Right lobe of liver (tissue), 4 donors: ENCODE results near the gene NUTM2G.

Experiments
- POLR2A ChIP-seq: fragments of 450-650 bp; IDR thresholded peaks from one replicate; pipeline ENCODE4 v1.6.1; 2017; ENCODE audit warnings: antibody characterized with exemption, mild to moderate bottlenecking
- TF ChIP-seq, protein P1 (sequence below), 4 donors: fragments of 200-600 bp in 3 of 4; fragments of 450-650 bp in 1 of 4; IDR thresholded peaks; one replicate each; pipeline versions ENCODE4 v1.5.1 to v1.8.0; 2016 to 2022; ENCODE audit warnings: antibody characterized with exemption in 4 of 4, mild to moderate bottlenecking in 2 of 4
- donor health status: DM: no; HTN: no; CAD: no.
- donor health status: DM: no; HTN: no; CAD: no.
- donor health status: DM: no; HTN: yes; CAD: no.

DNA sequence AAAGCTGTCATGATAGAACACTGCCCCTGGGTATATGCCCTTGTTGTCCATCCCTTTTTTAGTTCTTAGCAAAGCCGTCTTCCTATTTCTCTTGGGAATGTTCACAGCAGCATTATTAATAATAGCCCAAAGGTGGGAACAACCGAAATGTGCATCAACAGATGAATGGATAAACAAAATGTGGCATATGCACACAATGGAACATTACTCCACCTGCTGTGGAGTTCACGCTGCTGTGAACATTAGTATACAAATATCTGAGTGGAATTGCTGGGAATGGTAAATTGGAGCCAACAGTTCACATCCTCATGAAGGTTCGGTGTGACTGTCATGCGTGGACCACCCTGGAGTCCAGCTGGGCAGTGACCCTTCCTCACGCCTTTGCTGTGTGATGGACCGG is 36.5 kb upstream of the NUTM2G start:
- TF ChIP-seq, protein P1, sequence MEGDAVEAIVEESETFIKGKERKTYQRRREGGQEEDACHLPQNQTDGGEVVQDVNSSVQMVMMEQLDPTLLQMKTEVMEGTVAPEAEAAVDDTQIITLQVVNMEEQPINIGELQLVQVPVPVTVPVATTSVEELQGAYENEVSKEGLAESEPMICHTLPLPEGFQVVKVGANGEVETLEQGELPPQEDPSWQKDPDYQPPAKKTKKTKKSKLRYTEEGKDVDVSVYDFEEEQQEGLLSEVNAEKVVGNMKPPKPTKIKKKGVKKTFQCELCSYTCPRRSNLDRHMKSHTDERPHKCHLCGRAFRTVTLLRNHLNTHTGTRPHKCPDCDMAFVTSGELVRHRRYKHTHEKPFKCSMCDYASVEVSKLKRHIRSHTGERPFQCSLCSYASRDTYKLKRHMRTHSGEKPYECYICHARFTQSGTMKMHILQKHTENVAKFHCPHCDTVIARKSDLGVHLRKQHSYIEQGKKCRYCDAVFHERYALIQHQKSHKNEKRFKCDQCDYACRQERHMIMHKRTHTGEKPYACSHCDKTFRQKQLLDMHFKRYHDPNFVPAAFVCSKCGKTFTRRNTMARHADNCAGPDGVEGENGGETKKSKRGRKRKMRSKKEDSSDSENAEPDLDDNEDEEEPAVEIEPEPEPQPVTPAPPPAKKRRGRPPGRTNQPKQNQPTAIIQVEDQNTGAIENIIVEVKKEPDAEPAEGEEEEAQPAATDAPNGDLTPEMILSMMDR (IDR thresholded peaks at IDR 0.05) = no peak
- TF ChIP-seq POLR2A = no peak
